HEK293 (cell line): Measurements from ENCODE around the gene ZNF485.

ENCODE experiments used
- BCL11A ChIP-seq: fragments of 450-650 bp; formaldehyde crosslinking; IDR thresholded peaks from 2 replicates; pipeline ENCODE4 v1.5.1; 2016; ENCODE audit warnings: low read depth, missing biosample characterization, missing genetic modification characterization
- EGR2 ChIP-seq: fragments of 450-650 bp; formaldehyde crosslinking; IDR thresholded peaks from 2 replicates; pipeline ENCODE4 v1.5.1; 2016; ENCODE audit warnings: low read depth, missing biosample characterization, missing genetic modification characterization
- GLI2 ChIP-seq: fragments of 450-650 bp; formaldehyde crosslinking; IDR thresholded peaks from 2 replicates; pipeline ENCODE4; 2017; ENCODE audit warnings: missing biosample characterization, missing genetic modification characterization, low read depth, borderline replicate concordance
- GLI4 ChIP-seq: fragments of 450-650 bp; formaldehyde crosslinking; IDR thresholded peaks from 2 replicates; pipeline ENCODE4 v1.5.1; 2016; ENCODE audit warnings: missing biosample characterization, missing genetic modification characterization
- GLIS2 ChIP-seq: fragments of 450-650 bp; formaldehyde crosslinking; IDR thresholded peaks from 2 replicates; pipeline ENCODE4 v1.5.1; 2016; ENCODE audit warnings: missing biosample characterization, missing genetic modification characterization
- RBAK ChIP-seq: fragments of 450-650 bp; formaldehyde crosslinking; IDR thresholded peaks from 2 replicates; pipeline ENCODE4 v1.5.1; 2016; ENCODE audit warnings: missing biosample characterization, missing genetic modification characterization
- SCRT2 ChIP-seq: fragments of 450-650 bp; formaldehyde crosslinking; IDR thresholded peaks from 2 replicates; pipeline ENCODE4 v1.5.1; 2016; ENCODE audit warnings: missing biosample characterization, missing genetic modification characterization
- TCF7L2 ChIP-seq: IDR thresholded peaks from 2 replicates; pipeline ENCODE4 v1.6.1; 2011; ENCODE audit warnings: low read depth, mild to moderate bottlenecking, inconsistent platforms, low read length, moderate library complexity, borderline replicate concordance
- WT1 ChIP-seq: fragments of 450-650 bp; formaldehyde crosslinking; IDR thresholded peaks from 2 replicates; pipeline ENCODE4 v1.5.1; 2016; ENCODE audit warnings: missing biosample characterization, missing genetic modification characterization
- YY1 ChIP-seq: fragments of 450-650 bp; formaldehyde crosslinking; IDR thresholded peaks from 2 replicates; pipeline ENCODE4 v1.5.1; 2018; ENCODE audit warnings: missing biosample characterization, missing genetic modification characterization
- ZBTB8A ChIP-seq: fragments of 450-650 bp; formaldehyde crosslinking; IDR thresholded peaks from 2 replicates; pipeline ENCODE4 v1.5.1; 2016; ENCODE audit warnings: missing biosample characterization, missing genetic modification characterization
- ZFHX2 ChIP-seq: fragments of 450-650 bp; formaldehyde crosslinking; conservative IDR thresholded peaks from 2 replicates; pipeline ENCODE4 v1.5.1; 2016; ENCODE audit warnings: missing biosample characterization, missing genetic modification characterization
- ZFP37 ChIP-seq: fragments of 450-650 bp; formaldehyde crosslinking; IDR thresholded peaks from 2 replicates; pipeline ENCODE4 v1.5.1; 2016; ENCODE audit warnings: missing biosample characterization, missing genetic modification characterization
- ZIC2 ChIP-seq: fragments of 450-650 bp; formaldehyde crosslinking; IDR thresholded peaks from 2 replicates; pipeline ENCODE4 v1.5.1; 2016; ENCODE audit warnings: missing biosample characterization, missing genetic modification characterization
- ZNF112 ChIP-seq: fragments of 450-650 bp; formaldehyde crosslinking; IDR thresholded peaks from 2 replicates; pipeline ENCODE4 v1.5.0; 2017; ENCODE audit warnings: missing biosample characterization, missing genetic modification characterization
- ZNF114 ChIP-seq: fragments of 450-650 bp; formaldehyde crosslinking; IDR thresholded peaks from 2 replicates; pipeline ENCODE4 v1.5.0; 2017; ENCODE audit warnings: missing biosample characterization, missing genetic modification characterization
- ZNF302 ChIP-seq: fragments of 450-650 bp; formaldehyde crosslinking; IDR thresholded peaks from 2 replicates; pipeline ENCODE4 v1.5.1; 2016; ENCODE audit warnings: missing biosample characterization, missing genetic modification characterization, low read depth
- ZNF335 ChIP-seq: fragments of 450-650 bp; formaldehyde crosslinking; conservative IDR thresholded peaks from 2 replicates; pipeline ENCODE4 v1.5.1; 2016; ENCODE audit warnings: missing biosample characterization, missing genetic modification characterization
- ZNF404 ChIP-seq: fragments of 450-650 bp; formaldehyde crosslinking; IDR thresholded peaks from 2 replicates; pipeline ENCODE4 v1.5.1; 2017; ENCODE audit warnings: missing biosample characterization, missing genetic modification characterization
- ZNF416 ChIP-seq: fragments of 450-650 bp; formaldehyde crosslinking; IDR thresholded peaks from 2 replicates; pipeline ENCODE4 v1.5.1; 2016; ENCODE audit warnings: missing biosample characterization, missing genetic modification characterization
- ZNF473 ChIP-seq: fragments of 450-650 bp; formaldehyde crosslinking; IDR thresholded peaks from 2 replicates; pipeline ENCODE4 v1.5.1; 2017; ENCODE audit warnings: missing biosample characterization, missing genetic modification characterization
- ZNF48 ChIP-seq: fragments of 450-650 bp; formaldehyde crosslinking; IDR thresholded peaks from 2 replicates; pipeline ENCODE4 v1.5.1; 2016; ENCODE audit warnings: missing biosample characterization, missing genetic modification characterization
- ZNF514 ChIP-seq: fragments of 450-650 bp; formaldehyde crosslinking; IDR thresholded peaks from 2 replicates; pipeline ENCODE4 v1.5.1; 2016; ENCODE audit warnings: missing biosample characterization, missing genetic modification characterization
- ZNF521 ChIP-seq: fragments of 450-650 bp; formaldehyde crosslinking; IDR thresholded peaks from 2 replicates; pipeline ENCODE4 v1.5.1; 2017; ENCODE audit warnings: missing biosample characterization, mild to moderate bottlenecking, missing genetic modification characterization
- ZNF623 ChIP-seq: fragments of 450-650 bp; formaldehyde crosslinking; IDR thresholded peaks from 2 replicates; pipeline ENCODE4 v1.5.1; 2016; ENCODE audit warnings: missing biosample characterization, missing genetic modification characterization
- ZNF624 ChIP-seq: fragments of 450-650 bp; formaldehyde crosslinking; IDR thresholded peaks from 2 replicates; pipeline ENCODE4 v1.5.1; 2017; ENCODE audit warnings: missing biosample characterization, missing genetic modification characterization
- ZNF660 ChIP-seq: fragments of 450-650 bp; IDR thresholded peaks from 2 replicates; pipeline ENCODE4 v1.5.1; 2018; ENCODE audit warnings: missing biosample characterization, mild to moderate bottlenecking, missing genetic modification characterization
- ZNF768 ChIP-seq: fragments of 450-650 bp; formaldehyde crosslinking; IDR thresholded peaks from 2 replicates; pipeline ENCODE4 v1.5.1; 2018; ENCODE audit warnings: missing biosample characterization, mild to moderate bottlenecking, missing genetic modification characterization
- ZNF837 ChIP-seq: fragments of 450-650 bp; formaldehyde crosslinking; IDR thresholded peaks from 2 replicates; pipeline ENCODE4 v1.5.1; 2016; ENCODE audit warnings: missing biosample characterization, missing genetic modification characterization
- ZSCAN23 ChIP-seq: fragments of 450-650 bp; formaldehyde crosslinking; IDR thresholded peaks from 2 replicates; pipeline ENCODE4 v1.5.1; 2016; ENCODE audit warnings: missing biosample characterization, missing genetic modification characterization
- TF ChIP-seq, protein P1 (sequence below): fragments of 450-650 bp; formaldehyde crosslinking; conservative IDR thresholded peaks from 2 replicates; pipeline ENCODE4 v1.5.1; 2016; ENCODE audit warnings: low read depth, missing biosample characterization, missing genetic modification characterization
- TF ChIP-seq, protein P2 (sequence below): fragments of 450-650 bp; formaldehyde crosslinking; IDR thresholded peaks from 2 replicates; pipeline ENCODE4 v1.5.1; 2016; ENCODE audit warnings: missing biosample characterization, missing genetic modification characterization
- TF ChIP-seq, protein P3 (sequence below): IDR thresholded peaks from 2 replicates; pipeline ENCODE4 v1.6.1; 2011; ENCODE audit warnings: mild to moderate bottlenecking, low read depth, low read length, borderline replicate concordance
- TF ChIP-seq, protein P4 (sequence below): fragments of 450-650 bp; formaldehyde crosslinking; IDR thresholded peaks from 2 replicates; pipeline ENCODE4 v1.5.1; 2017; ENCODE audit warnings: missing biosample characterization, missing genetic modification characterization

ZNF485 gene

DNA sequence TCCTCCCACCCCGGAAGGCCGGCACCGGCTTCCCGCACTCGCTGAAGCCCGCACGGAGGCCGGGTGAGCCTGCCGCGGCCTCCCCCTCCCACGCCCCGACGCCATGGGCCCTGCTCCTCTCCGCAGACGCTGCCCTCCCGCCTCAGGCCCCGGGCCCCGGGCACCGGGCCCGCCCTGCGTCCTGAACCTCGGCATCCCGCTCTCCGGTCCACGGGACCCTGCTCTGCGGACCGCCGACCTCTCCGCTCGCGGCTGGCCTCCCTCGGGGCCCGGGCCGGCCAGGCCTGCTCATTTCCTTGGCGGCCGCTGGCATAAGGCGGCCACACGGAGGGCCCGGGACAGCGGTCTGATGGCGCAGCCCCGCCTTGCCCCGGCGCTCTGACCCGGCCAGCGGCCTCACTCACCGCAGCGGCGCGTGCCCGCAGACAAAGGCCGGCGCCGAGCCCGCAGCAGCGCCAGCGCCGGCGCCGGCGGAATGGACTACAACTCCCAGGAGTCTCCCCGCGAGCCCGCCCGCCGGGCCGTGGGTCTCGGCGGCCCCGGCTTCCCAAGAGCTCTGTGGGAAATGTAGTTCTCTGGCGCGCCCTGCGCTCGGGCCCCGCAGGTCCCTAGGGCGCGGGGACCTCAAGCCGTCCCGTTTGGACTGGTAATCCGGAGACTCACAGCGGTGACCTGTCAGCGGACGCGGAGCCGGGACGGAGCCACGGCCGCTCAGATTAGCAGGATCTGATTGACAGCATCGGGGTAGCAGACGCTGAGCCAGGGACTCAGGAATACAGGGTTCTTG is 42.4 kb downstream of the ZNF485 start, which contains the start of gene ZNF32 (continued):
- no peak for TF ChIP-seq ZNF404
- TF ChIP-seq SCRT2, result no peak
- TF ChIP-seq, protein P1, sequence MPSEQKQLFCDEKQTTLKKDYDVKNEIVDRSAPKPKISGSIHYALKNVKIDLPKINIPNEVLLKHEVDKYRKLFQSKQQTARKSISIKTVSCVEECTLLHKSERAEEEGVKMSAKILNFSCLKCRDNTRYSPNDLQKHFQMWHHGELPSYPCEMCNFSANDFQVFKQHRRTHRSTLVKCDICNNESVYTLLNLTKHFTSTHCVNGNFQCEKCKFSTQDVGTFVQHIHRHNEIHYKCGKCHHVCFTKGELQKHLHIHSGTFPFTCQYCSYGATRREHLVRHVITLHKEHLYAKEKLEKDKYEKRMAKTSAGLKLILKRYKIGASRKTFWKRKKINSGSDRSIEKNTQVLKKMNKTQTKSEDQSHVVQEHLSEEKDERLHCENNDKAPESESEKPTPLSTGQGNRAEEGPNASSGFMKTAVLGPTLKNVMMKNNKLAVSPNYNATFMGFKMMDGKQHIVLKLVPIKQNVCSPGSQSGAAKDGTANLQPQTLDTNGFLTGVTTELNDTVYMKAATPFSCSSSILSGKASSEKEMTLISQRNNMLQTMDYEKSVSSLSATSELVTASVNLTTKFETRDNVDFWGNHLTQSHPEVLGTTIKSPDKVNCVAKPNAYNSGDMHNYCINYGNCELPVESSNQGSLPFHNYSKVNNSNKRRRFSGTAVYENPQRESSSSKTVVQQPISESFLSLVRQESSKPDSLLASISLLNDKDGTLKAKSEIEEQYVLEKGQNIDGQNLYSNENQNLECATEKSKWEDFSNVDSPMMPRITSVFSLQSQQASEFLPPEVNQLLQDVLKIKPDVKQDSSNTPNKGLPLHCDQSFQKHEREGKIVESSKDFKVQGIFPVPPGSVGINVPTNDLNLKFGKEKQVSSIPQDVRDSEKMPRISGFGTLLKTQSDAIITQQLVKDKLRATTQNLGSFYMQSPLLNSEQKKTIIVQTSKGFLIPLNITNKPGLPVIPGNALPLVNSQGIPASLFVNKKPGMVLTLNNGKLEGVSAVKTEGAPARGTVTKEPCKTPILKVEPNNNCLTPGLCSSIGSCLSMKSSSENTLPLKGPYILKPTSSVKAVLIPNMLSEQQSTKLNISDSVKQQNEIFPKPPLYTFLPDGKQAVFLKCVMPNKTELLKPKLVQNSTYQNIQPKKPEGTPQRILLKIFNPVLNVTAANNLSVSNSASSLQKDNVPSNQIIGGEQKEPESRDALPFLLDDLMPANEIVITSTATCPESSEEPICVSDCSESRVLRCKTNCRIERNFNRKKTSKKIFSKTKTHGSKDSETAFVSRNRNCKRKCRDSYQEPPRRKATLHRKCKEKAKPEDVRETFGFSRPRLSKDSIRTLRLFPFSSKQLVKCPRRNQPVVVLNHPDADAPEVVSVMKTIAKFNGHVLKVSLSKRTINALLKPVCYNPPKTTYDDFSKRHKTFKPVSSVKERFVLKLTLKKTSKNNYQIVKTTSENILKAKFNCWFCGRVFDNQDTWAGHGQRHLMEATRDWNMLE (tag by site-specific recombination), result no peak
- no peak for TF ChIP-seq ZNF416 (tag by site-specific recombination)
- TF ChIP-seq ZNF837 (tag by site-specific recombination), result no peak
- no peak; the same call in 1 of the 2 replicates for TF ChIP-seq ZNF335 (tag by site-specific recombination)
- TF ChIP-seq ZBTB8A (tag by site-specific recombination), result peak; percentile 38; the same call in 1 of the 2 replicates
- TF ChIP-seq GLIS2 (tag by site-specific recombination), result 0 out of 2 replicates have a peak, but pooled peaks have one; percentile 11
- no peak for TF ChIP-seq GLI4
- TF ChIP-seq, protein P2, sequence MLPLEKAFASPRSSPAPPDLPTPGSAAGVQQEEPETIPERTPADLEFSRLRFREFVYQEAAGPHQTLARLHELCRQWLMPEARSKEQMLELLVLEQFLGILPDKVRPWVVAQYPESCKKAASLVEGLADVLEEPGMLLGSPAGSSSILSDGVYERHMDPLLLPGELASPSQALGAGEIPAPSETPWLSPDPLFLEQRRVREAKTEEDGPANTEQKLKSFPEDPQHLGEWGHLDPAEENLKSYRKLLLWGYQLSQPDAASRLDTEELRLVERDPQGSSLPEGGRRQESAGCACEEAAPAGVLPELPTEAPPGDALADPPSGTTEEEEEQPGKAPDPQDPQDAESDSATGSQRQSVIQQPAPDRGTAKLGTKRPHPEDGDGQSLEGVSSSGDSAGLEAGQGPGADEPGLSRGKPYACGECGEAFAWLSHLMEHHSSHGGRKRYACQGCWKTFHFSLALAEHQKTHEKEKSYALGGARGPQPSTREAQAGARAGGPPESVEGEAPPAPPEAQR, result no peak
- TF ChIP-seq ZFP37, result no peak
- 0 out of 2 replicates have a peak, but pooled peaks have one; percentile 16 for TF ChIP-seq ZIC2
- no peak for TF ChIP-seq ZNF514 (tag by site-specific recombination)
- TF ChIP-seq TCF7L2, result no peak
- TF ChIP-seq ZNF521 (tag by site-specific recombination), result no peak
- peak; percentile 67 for TF ChIP-seq ZFHX2 (tag by site-specific recombination)
- TF ChIP-seq WT1 (tag by site-specific recombination), result no peak
- no peak for TF ChIP-seq RBAK (tag by site-specific recombination)
- TF ChIP-seq ZNF48 (tag by site-specific recombination), result no peak
- TF ChIP-seq ZNF660 (tag by site-specific recombination), result 0 out of 2 replicates have a peak, but pooled peaks have one; percentile 32
- TF ChIP-seq EGR2 (tag by site-specific recombination), result peak; percentile 45; the same call in 1 of the 2 replicates
- TF ChIP-seq BCL11A (tag by site-specific recombination), result no peak
- no peak for TF ChIP-seq ZNF473 (tag by site-specific recombination)
- TF ChIP-seq ZNF624 (tag by site-specific recombination), result no peak
- TF ChIP-seq ZNF302 (tag by site-specific recombination), result no peak
- no peak for TF ChIP-seq ZNF623 (tag by site-specific recombination)
- TF ChIP-seq ZNF114, result no peak
- TF ChIP-seq ZNF112 (tag by site-specific recombination), result no peak
- TF ChIP-seq, protein P3, sequence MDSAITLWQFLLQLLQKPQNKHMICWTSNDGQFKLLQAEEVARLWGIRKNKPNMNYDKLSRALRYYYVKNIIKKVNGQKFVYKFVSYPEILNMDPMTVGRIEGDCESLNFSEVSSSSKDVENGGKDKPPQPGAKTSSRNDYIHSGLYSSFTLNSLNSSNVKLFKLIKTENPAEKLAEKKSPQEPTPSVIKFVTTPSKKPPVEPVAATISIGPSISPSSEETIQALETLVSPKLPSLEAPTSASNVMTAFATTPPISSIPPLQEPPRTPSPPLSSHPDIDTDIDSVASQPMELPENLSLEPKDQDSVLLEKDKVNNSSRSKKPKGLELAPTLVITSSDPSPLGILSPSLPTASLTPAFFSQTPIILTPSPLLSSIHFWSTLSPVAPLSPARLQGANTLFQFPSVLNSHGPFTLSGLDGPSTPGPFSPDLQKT, result no peak
- TF ChIP-seq, protein P4, sequence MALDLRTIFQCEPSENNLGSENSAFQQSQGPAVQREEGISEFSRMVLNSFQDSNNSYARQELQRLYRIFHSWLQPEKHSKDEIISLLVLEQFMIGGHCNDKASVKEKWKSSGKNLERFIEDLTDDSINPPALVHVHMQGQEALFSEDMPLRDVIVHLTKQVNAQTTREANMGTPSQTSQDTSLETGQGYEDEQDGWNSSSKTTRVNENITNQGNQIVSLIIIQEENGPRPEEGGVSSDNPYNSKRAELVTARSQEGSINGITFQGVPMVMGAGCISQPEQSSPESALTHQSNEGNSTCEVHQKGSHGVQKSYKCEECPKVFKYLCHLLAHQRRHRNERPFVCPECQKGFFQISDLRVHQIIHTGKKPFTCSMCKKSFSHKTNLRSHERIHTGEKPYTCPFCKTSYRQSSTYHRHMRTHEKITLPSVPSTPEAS (tag by site-specific recombination), result no peak
- TF ChIP-seq ZNF768, result no peak
- no peak for TF ChIP-seq GLI2 (tag by site-specific recombination)
- no peak for TF ChIP-seq YY1
- TF ChIP-seq ZSCAN23 (tag by site-specific recombination), result no peak
